CD4-positive, alpha-beta T cell treated with Interleukin-4 for 4 hours (primary cell): Measurements from ENCODE around the gene THRA.

ENCODE experiments used
- DNase-seq: peaks from one replicate; pipeline ENCODE4 v3.0.0-alpha.2; 2020

Gene THRA

GRCh38 chr17:40099619-40100418, 37.1 kb downstream of the THRA start:
- DNase-seq = no peak

- no peak for DNase-seq
Measured at GRCh38 chr17:40100419-40100668, 37.6 kb downstream of the THRA start, which contains the start of gene NR1D1. TSS of gene NR1D1 (minus strand) at chr17:40100589. CDS start at chr17:40100094, 495 bp downstream.

- peak; percentile 94 for DNase-seq
Measured at GRCh38 chr17:40100669-40101366, 38.1 kb downstream of the THRA start.

GRCh38 chr17:40101367-40102210, 38.8 kb downstream of the THRA start:
- DNase-seq = peak; percentile 20

GRCh38 chr17:40103071-40103661, 40.4 kb downstream of the THRA start:
- no peak for DNase-seq

- no peak for DNase-seq
Measured at GRCh38 chr17:40103688-40104087, 40.9 kb downstream of the THRA start.

GRCh38 chr17:40104594-40105486, 42.1 kb downstream of the THRA start:
- DNase-seq = peak; percentile 13

GRCh38 chr17:40105861-40106759, 43.3 kb downstream of the THRA start:
- no peak for DNase-seq

GRCh38 chr17:40106760-40107521, 44.2 kb downstream of the THRA start:
- peak; percentile 21 for DNase-seq

GRCh38 chr17:40107522-40108174, 44.9 kb downstream of the THRA start:
- DNase-seq = no peak

GRCh38 chr17:40108970-40109824, 46.4 kb downstream of the THRA start:
- peak; percentile 27 for DNase-seq

GRCh38 chr17:40110026-40110845, 47.5 kb downstream of the THRA start:
- no peak for DNase-seq

- peak; percentile 73 for DNase-seq
Measured at GRCh38 chr17:40111221-40112128, 48.7 kb downstream of the THRA start.

GRCh38 chr17:40112191-40112711, 49.5 kb downstream of the THRA start:
- DNase-seq = no peak

GRCh38 chr17:40112718-40113109, 49.9 kb downstream of the THRA start:
- no peak for DNase-seq
